H1 (cell line): ENCODE data around the gene MACROH2A1. TPM values are rescaled to one million over a fixed set of nuclear protein-coding genes. Genes with fewer than 3 reads are reported as not detected.

Experiments
- CTCF ChIA-PET: fragments of 300-600 bp; sonication (Branson Sonifier 250); formaldehyde crosslinking; loops from one replicate; lab custom pipeline; 2021; ENCODE audit not compliant: partially characterized antibody; lab: Charles Lee
- POLR2A ChIA-PET: fragments of 300-600 bp; sonication (Branson Sonifier 250); formaldehyde crosslinking; loops from one replicate; lab custom pipeline; 2021; ENCODE audit warnings: inconsistent platforms; ENCODE audit not compliant: partially characterized antibody; lab: Charles Lee
- DNase-seq, 2 experiments: peaks; one replicate each; pipeline versions ENCODE4 v3.0.0 to v3.0.0-alpha.2; 2010 to 2022; ENCODE audit warnings: low spot score in 2 of 2, low read depth in 1 of 2, mixed read lengths in 1 of 2
- FAIRE-seq: peaks from 2 replicates; lab custom pipeline; 2011; peaks lifted over from hg19 to GRCh38; lab: Jason Lieb, UNC
- H2AFZ ChIP-seq: 2 replicates; pipeline ENCODE4 v1.8.1; 2012; ENCODE audit warnings: low read length, inconsistent platforms
- H2AK5ac ChIP-seq: 2 replicates; pipeline ENCODE4 v1.6.1; 2013; ENCODE audit warnings: low read depth, low read length
- H2BK120ac ChIP-seq: replicated peaks from 2 replicates; pipeline ENCODE3; 2013; ENCODE audit warnings: low read depth, low read length, inconsistent platforms
- H2BK12ac ChIP-seq: 2 replicates; pipeline ENCODE4 v1.6.1; 2013; ENCODE audit warnings: low read depth, low read length
- H2BK15ac ChIP-seq: 2 replicates; pipeline ENCODE4 v1.6.1; 2013; ENCODE audit warnings: low read length
- H2BK20ac ChIP-seq: 2 replicates; pipeline ENCODE4 v1.6.1; 2013; ENCODE audit warnings: low read length
- H2BK5ac ChIP-seq: 2 replicates; pipeline ENCODE4 v1.6.1; 2013; ENCODE audit warnings: low read depth, low read length
- H3K14ac ChIP-seq: 2 replicates; pipeline ENCODE4 v1.6.1; 2013; ENCODE audit warnings: inconsistent platforms; ENCODE audit not compliant: insufficient read length
- H3K18ac ChIP-seq: 2 replicates; pipeline ENCODE4 v1.6.1; 2013; ENCODE audit warnings: low read length; ENCODE audit errors: extremely low read depth
- H3K23ac ChIP-seq: 2 replicates; pipeline ENCODE4 v1.6.1; 2013; ENCODE audit warnings: inconsistent platforms; ENCODE audit not compliant: insufficient read length
- H3K23me2 ChIP-seq: 2 replicates; pipeline ENCODE4 v1.6.1; 2013; ENCODE audit warnings: low read depth, low read length
- H3K27ac ChIP-seq: 2 replicates; pipeline ENCODE4 v1.6.1; 2011; ENCODE audit warnings: low read depth, low read length, inconsistent platforms
- H3K27me3 ChIP-seq, 4 experiments: replicated peaks in 1 of 4; 1 replicate in 1 of 4; 2 replicates in 3 of 4; pipeline versions ENCODE4 v1.6.1 to v1.8.1; 2011 to 2013; ENCODE audit warnings: low read length in 3 of 4, mild to moderate bottlenecking in 3 of 4, inconsistent platforms in 2 of 4, mixed read lengths in 2 of 4, moderate library complexity in 1 of 4; ENCODE audit not compliant: control insufficient read depth in 3 of 4, insufficient read depth in 3 of 4; ENCODE audit errors: extremely low read depth in 1 of 4
- H3K36me3 ChIP-seq, 4 experiments: 2 replicates each; pipeline versions ENCODE4 v1.6.1 to v1.8.1; 2011 to 2013; ENCODE audit warnings: mild to moderate bottlenecking in 4 of 4, low read length in 3 of 4, moderate library complexity in 2 of 4, control low read depth in 1 of 4, inconsistent platforms in 1 of 4; ENCODE audit not compliant: insufficient read depth in 4 of 4, control insufficient read depth in 2 of 4
- H3K4ac ChIP-seq: replicated peaks from 2 replicates; pipeline ENCODE3; 2013; ENCODE audit warnings: low read length, low read depth, mixed read lengths, inconsistent platforms; ENCODE audit not compliant: insufficient read length
- H3K4me1 ChIP-seq, 4 experiments: replicated peaks in 1 of 4; 1 replicate in 1 of 4; 2 replicates in 3 of 4; pipeline versions ENCODE4 v1.6.1 to v1.8.1; 2011 to 2013; ENCODE audit warnings: low read length in 3 of 4, inconsistent platforms in 2 of 4, mixed read lengths in 1 of 4; ENCODE audit not compliant: insufficient read depth in 4 of 4, control insufficient read depth in 3 of 4
- H3K4me2 ChIP-seq, 2 experiments: 2 replicates each; pipeline versions ENCODE4 v1.6.1 to v1.8.1; 2011 to 2013; ENCODE audit warnings: low read depth in 2 of 2, low read length in 2 of 2, control low read depth in 1 of 2, inconsistent platforms in 1 of 2, mild to moderate bottlenecking in 1 of 2; ENCODE audit not compliant: insufficient read depth in 1 of 2
- H3K4me3 ChIP-seq, 4 experiments: fragments of 200-600, 300-600 bp in 1 of 4; sonication (generic), shearing (Covaris generic), sonication (Bioruptor Twin) in 1 of 4; 2 replicates each; pipeline versions ENCODE4 v1.5.1 to v1.8.1; 2011 to 2016; ENCODE audit warnings: low read length in 4 of 4, low read depth in 3 of 4, control low read depth in 2 of 4, inconsistent platforms in 2 of 4, mild to moderate bottlenecking in 2 of 4, mixed read lengths in 1 of 4, moderate library complexity in 1 of 4; ENCODE audit not compliant: insufficient read depth in 2 of 4; ENCODE audit errors: extremely low read depth in 1 of 4
- H3K56ac ChIP-seq: replicated peaks from 2 replicates; pipeline ENCODE3; 2013; ENCODE audit warnings: low read depth, mild to moderate bottlenecking, mixed read lengths, low read length, inconsistent platforms; ENCODE audit not compliant: insufficient read length
- H3K79me1 ChIP-seq: 2 replicates; pipeline ENCODE4 v1.6.1; 2013; ENCODE audit warnings: low read depth, low read length, control low read depth
- H3K79me2 ChIP-seq, 2 experiments: 2 replicates each; pipeline versions ENCODE4 v1.6.1 to v1.8.1; 2012 to 2013; ENCODE audit warnings: low read length in 2 of 2, mild to moderate bottlenecking in 2 of 2, inconsistent platforms in 1 of 2; ENCODE audit not compliant: insufficient read depth in 2 of 2, control insufficient read depth in 1 of 2
- H3K9ac ChIP-seq, 4 experiments: replicated peaks in 1 of 4; 1 replicate in 1 of 4; 2 replicates in 3 of 4; pipeline versions ENCODE4 v1.6.1 to v1.8.1; 2011 to 2013; ENCODE audit warnings: low read depth in 3 of 4, low read length in 3 of 4, control low read depth in 2 of 4, mild to moderate bottlenecking in 2 of 4, moderate library complexity in 2 of 4, inconsistent platforms in 1 of 4; ENCODE audit errors: extremely low read depth in 1 of 4
- H3K9me3 ChIP-seq, 2 experiments: 2 replicates each; pipeline versions ENCODE4 v1.6.1 to v1.8.1; 2012 to 2013; ENCODE audit warnings: mild to moderate bottlenecking in 2 of 2, moderate library complexity in 2 of 2, control low read depth in 1 of 2, inconsistent platforms in 1 of 2, low read depth in 1 of 2, low read length in 1 of 2, mixed read lengths in 1 of 2; ENCODE audit not compliant: insufficient read depth in 2 of 2
- H4K20me1 ChIP-seq, 2 experiments: replicated peaks in 1 of 2; 2 replicates each; pipeline versions ENCODE3 to v1.8.1; 2011 to 2013; ENCODE audit warnings: inconsistent platforms in 2 of 2, low read length in 2 of 2, mild to moderate bottlenecking in 1 of 2; ENCODE audit not compliant: insufficient read depth in 2 of 2, control insufficient read depth in 1 of 2
- H4K5ac ChIP-seq: 2 replicates; pipeline ENCODE4 v1.6.1; 2013; ENCODE audit warnings: low read length, low read depth, mixed read lengths, inconsistent platforms; ENCODE audit not compliant: insufficient read length
- H4K8ac ChIP-seq: 2 replicates; pipeline ENCODE4 v1.8.0; 2013; ENCODE audit warnings: mild to moderate bottlenecking, moderate library complexity, low read length, inconsistent platforms; ENCODE audit not compliant: insufficient read depth; ENCODE audit errors: extremely low read depth
- H4K91ac ChIP-seq: replicated peaks from 2 replicates; pipeline ENCODE3; 2013; ENCODE audit warnings: low read length, mixed read lengths, inconsistent platforms; ENCODE audit not compliant: insufficient read length
- BACH1 ChIP-seq: IDR thresholded peaks from 2 replicates; pipeline ENCODE4 v1.6.1; 2012; ENCODE audit warnings: low read length, improper control_type of control experiment
- BRCA1 ChIP-seq: IDR thresholded peaks from 2 replicates; pipeline ENCODE4 v1.6.1; 2012; ENCODE audit warnings: low read depth, low read length, improper control_type of control experiment
- CBX5 ChIP-seq: fragments of 300-800, 300-1000 bp; sonication (generic); IDR thresholded peaks from 2 replicates; pipeline ENCODE4 v1.7.1; 2016; ENCODE audit warnings: antibody characterized with exemption, low read length, low read depth
- CBX8 ChIP-seq: fragments of 300-800, 300-1000 bp; sonication (generic); IDR thresholded peaks from 2 replicates; pipeline ENCODE4 v1.7.1; 2016; ENCODE audit warnings: low read depth, low read length, borderline replicate concordance
- CEBPB ChIP-seq: IDR thresholded peaks from 2 replicates; pipeline ENCODE4 v1.6.1; 2012; ENCODE audit warnings: low read depth, low read length
- CHD2 ChIP-seq: IDR thresholded peaks from 2 replicates; pipeline ENCODE4 v1.6.1; 2012; ENCODE audit warnings: low read length, improper control_type of control experiment
- EGR1 ChIP-seq: IDR thresholded peaks from 2 replicates; pipeline ENCODE4 v1.6.1; 2011; ENCODE audit warnings: low read depth, low read length, borderline replicate concordance
- KDM4A ChIP-seq: IDR thresholded peaks from one replicate; pipeline ENCODE4 v1.7.1; 2012; ENCODE audit warnings: low read depth, mild to moderate bottlenecking, moderate library complexity, low read length, inconsistent platforms; ENCODE audit not compliant: severe bottlenecking
- KDM5A ChIP-seq: fragments of 200-600 bp; IDR thresholded peaks from 2 replicates; pipeline ENCODE4 v1.7.1; 2012; ENCODE audit warnings: mild to moderate bottlenecking, low read length, inconsistent platforms, mixed read lengths
- NRF1 ChIP-seq: IDR thresholded peaks from 2 replicates; pipeline ENCODE4 v1.6.1; 2011; ENCODE audit warnings: mild to moderate bottlenecking, low read depth, low read length, improper control_type of control experiment
- SP2 ChIP-seq: IDR thresholded peaks from 2 replicates; pipeline ENCODE4 v1.6.1; 2012; ENCODE audit warnings: mild to moderate bottlenecking, low read length, inconsistent platforms
- TAF7 ChIP-seq: optimal IDR thresholded peaks from 2 replicates; pipeline ENCODE3; 2011; ENCODE audit warnings: low read depth, mild to moderate bottlenecking, inconsistent platforms, low read length, moderate library complexity, borderline replicate concordance
- ZNF274 ChIP-seq: IDR thresholded peaks from 2 replicates; pipeline ENCODE4 v1.7.0; 2012; ENCODE audit warnings: low read length, borderline replicate concordance; ENCODE audit errors: extremely low read depth
- WGBS, 2 experiments: shearing (Covaris generic) in 1 of 2; methylation state at CpG; one replicate each; pipeline versions ENCODE4 v1.1.6 to v1.1.7; 2013 to 2015; ENCODE audit warnings: low lambda C conversion rate in 2 of 2, mixed read lengths in 2 of 2, inconsistent platforms in 1 of 2, low coverage in 1 of 2, missing lambda C conversion rate in 1 of 2; ENCODE audit not compliant: insufficient replicate concordance in 2 of 2, insufficient coverage in 1 of 2, insufficient read length in 1 of 2; ENCODE audit errors: extremely low coverage in 1 of 2, missing lambda C conversion rate in 1 of 2; 5-methylcytosine and 5-hydroxymethylcytosine counted together
- polyA plus RNA-seq, 7 experiments: library from polyadenylated mRNA; depleted of rRNA in 3 of 7; stranded (reverse) in 5 of 7; unstranded in 2 of 7; fragments of >200 nt in 5 of 7; fragments of 200-250 nt in 2 of 7; gene quantifications; 1 replicate in 5 of 7; 2 replicates in 1 of 7; 4 replicates in 1 of 7; pipeline versions ENCODE4 v1.2.1 to v1.2.3, GENCODE V29; 2011 to 2013; ENCODE audit warnings: missing spikeins in 2 of 7, mixed read lengths in 2 of 7
- total RNA-seq: library from RNA; stranded (reverse); fragmentation: NEBNext Ultra II Directional; extraction: Animal tissue kit (Norgen Biotek cat#: 25700); gene quantifications from 2 replicates; pipeline ENCODE4 v1.2.1, GENCODE V29; 2021
- TF ChIP-seq, protein P1 (sequence below): IDR thresholded peaks from 2 replicates; pipeline ENCODE4 v1.6.1; 2011; ENCODE audit warnings: low read depth, mild to moderate bottlenecking, low read length; ENCODE audit not compliant: insufficient read depth

The MACROH2A1 gene
- total and polyA plus RNA-seq, 2 of the 8 experiments (the other 6 are each of a cell fraction or from before 2014, with no cell fraction given): 60.0 to 92.3 TPM

DNA sequence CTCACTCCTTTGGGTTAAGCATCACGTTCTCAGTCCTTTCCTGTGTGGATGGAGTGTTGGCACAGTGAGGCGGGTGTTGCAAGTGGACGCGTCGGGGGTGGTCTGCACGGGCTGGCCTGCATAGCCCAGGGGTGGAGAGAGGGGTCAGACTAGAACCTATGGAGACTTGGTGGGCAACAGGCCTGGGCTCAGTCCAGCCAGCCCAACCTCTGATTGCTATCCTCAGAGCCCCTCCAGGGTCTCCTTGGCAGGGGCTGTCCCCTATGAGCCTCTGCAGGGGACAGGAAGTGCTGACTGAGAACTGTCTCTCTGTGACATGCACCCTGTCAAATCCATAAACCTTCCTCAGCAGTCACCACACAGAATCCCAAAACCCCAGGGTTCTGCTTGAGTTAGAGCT lies 45.9 kb upstream of the MACROH2A1 start:
- Histone ChIP-seq H3K36me3 (no peaks in the 10 kb centered on the region), H2AK5ac (no peak overlapping the region), H3K9ac (no peak overlapping the region), H4K91ac (no peak overlapping the region), H3K27me3 (peaks cover 0 to 3% (median 0%) of the 10 kb centered on the region in 4 experiments; a peak in 2 of 7 replicates), H3K23me2 (no peaks in the 10 kb centered on the region; the same call in 1 of the 2 replicates), H4K20me1 (no peaks in the 10 kb centered on the region), H3K56ac (no peak overlapping the region), H2AFZ (no peak overlapping the region), H3K4me1 (peaks cover 0 to 3% (median 1%) of the 10 kb centered on the region in 4 experiments; a peak in 2 of 7 replicates), H3K18ac (no peak overlapping the region), H4K8ac (no peak overlapping the region), H2BK12ac (no peak overlapping the region), H3K4me3 (no peak overlapping the region), H3K23ac (no peak overlapping the region), H3K79me2 (no peaks in the 10 kb centered on the region), H3K4ac (no peak overlapping the region), H2BK120ac (no peak overlapping the region), H3K14ac (no peak overlapping the region), H3K4me2 (no peak overlapping the region), H3K9me3 (no peaks in the 10 kb centered on the region), H2BK20ac (no peak overlapping the region), H2BK5ac (no peak overlapping the region), H4K5ac (no peak overlapping the region), H3K27ac (no peak overlapping the region), H3K79me1 (no peaks in the 10 kb centered on the region), H2BK15ac (no peak overlapping the region)
- DNase-seq (no peak), FAIRE-seq (no peak)
- POLR2A ChIA-PET: no interaction called here
- 99% methylated on average over 6 of the region's 6 CpGs; no CpG with 5 or more reads in 1 of the 2 experiments for WGBS, 2 experiments
- CTCF ChIA-PET: interaction anchor here (0.6 to 19.4 kb wide), 8 partner anchors 8 to 352 kb away, joined by 3 to 264 read pairs (median 4); no protein-coding TSS in a partner anchor
- TF ChIP-seq KDM4A (no peak), SP2 (no peak), BRCA1 (no peak), NRF1 (no peak), CBX8 (no peak), TAF7 (no peak), CBX5 (no peak), CHD2 (no peak), BACH1 (no peak), EGR1 (no peak), KDM5A (no peak), CEBPB (no peak), ZNF274 (no peak)
- TF ChIP-seq, protein P1, sequence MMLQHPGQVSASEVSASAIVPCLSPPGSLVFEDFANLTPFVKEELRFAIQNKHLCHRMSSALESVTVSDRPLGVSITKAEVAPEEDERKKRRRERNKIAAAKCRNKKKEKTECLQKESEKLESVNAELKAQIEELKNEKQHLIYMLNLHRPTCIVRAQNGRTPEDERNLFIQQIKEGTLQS: no peak
